OCI-LY3 (cell line): ENCODE measurements around the gene MAPKBP1.

ENCODE experiments used
- H2AFZ ChIP-seq: fragments of 200-600, 300-600 bp; shearing (Covaris generic); 2 replicates; pipeline ENCODE4 v1.6.0; 2014; ENCODE audit warnings: antibody characterized with exemption, low read depth, low read length
- H3K27ac ChIP-seq: fragments of 200-600, 300-600 bp; sonication (generic); 2 replicates; pipeline ENCODE4 v1.5.1; 2014; ENCODE audit warnings: mild to moderate bottlenecking, low read length, moderate library complexity, mixed read lengths
- H3K27me3 ChIP-seq: fragments of 200-600, 300-600 bp; sonication (generic); 2 replicates; pipeline ENCODE4 v1.6.1; 2014; ENCODE audit warnings: low read depth, low read length, mixed read lengths
- H3K36me3 ChIP-seq: fragments of 200-600, 300-600 bp; sonication (generic); replicated peaks from 2 replicates; pipeline ENCODE3; 2014; ENCODE audit warnings: low read depth, low read length, mixed read lengths
- H3K4me1 ChIP-seq: fragments of 300-600, 200-600 bp; sonication (generic); 2 replicates; pipeline ENCODE4 v1.6.1; 2014; ENCODE audit warnings: low read length, mixed read lengths
- H3K4me2 ChIP-seq: fragments of 200-600, 300-600 bp; sonication (generic); 2 replicates; pipeline ENCODE4 v1.6.1; 2014; ENCODE audit warnings: low read length, mixed read lengths
- H3K4me3 ChIP-seq: fragments of 300-600, 200-600 bp; sonication (generic); 2 replicates; pipeline ENCODE4 v1.5.1; 2014; ENCODE audit warnings: antibody characterized with exemption, mild to moderate bottlenecking, low read length, moderate library complexity
- H3K79me2 ChIP-seq: fragments of 300-600, 200-600 bp; shearing (Covaris generic); 2 replicates; pipeline ENCODE4 v1.6.1; 2014; ENCODE audit warnings: mild to moderate bottlenecking, low read length, mixed read lengths
- H3K9ac ChIP-seq: fragments of 300-600, 200-600 bp; shearing (Covaris generic); 2 replicates; pipeline ENCODE4 v1.6.0; 2014; ENCODE audit warnings: mild to moderate bottlenecking, low read length, moderate library complexity
- H3K9me3 ChIP-seq: fragments of 200-600, 300-600 bp; shearing (Covaris generic); 2 replicates; pipeline ENCODE4 v1.6.1; 2014; ENCODE audit warnings: low read length, mixed read lengths; ENCODE audit not compliant: insufficient read depth
- H4K20me1 ChIP-seq: fragments of 200-600, 300-600 bp; sonication (generic); 2 replicates; pipeline ENCODE4 v1.6.1; 2016; ENCODE audit warnings: low read length, mixed read lengths; ENCODE audit not compliant: insufficient read depth
- CTCF ChIP-seq: fragments of 200-600, 300-600 bp; sonication (generic); IDR thresholded peaks from 2 replicates; pipeline ENCODE4 v1.5.1; 2014; ENCODE audit warnings: antibody characterized with exemption, low read length, low read depth
- EZH2phosphoT487 ChIP-seq: fragments of 200-600 bp; shearing (Covaris generic); IDR thresholded peaks from 2 replicates; pipeline ENCODE4 v1.6.1; 2018; ENCODE audit warnings: antibody characterized with exemption, mixed run types, low read depth

MAPKBP1 gene

GRCh38 chr15:41822957-41823356 lies 48.7 kb downstream of the MAPKBP1 start:
- Histone ChIP-seq H2AFZ (no peak overlapping the region), H3K27me3 (no peaks in the 10 kb centered on the region), H3K4me2 (no peak overlapping the region), H3K4me3 (no peak overlapping the region), H3K36me3 (no peaks in the 10 kb centered on the region), H3K4me1 (no peaks in the 10 kb centered on the region), H3K9ac (no peak overlapping the region), H3K79me2 (no peaks in the 10 kb centered on the region), H4K20me1 (no peaks in the 10 kb centered on the region), H3K27ac (no peak overlapping the region), H3K9me3 (no peaks in the 10 kb centered on the region)
- TF ChIP-seq EZH2phosphoT487 (no peak), CTCF (no peak)

GRCh38 chr15:41823502-41823901 lies 49.2 kb downstream of the MAPKBP1 start:
- no peaks in the 10 kb centered on the region for H3K36me3 ChIP-seq
- H3K4me1 ChIP-seq = no peaks in the 10 kb centered on the region
- H3K79me2 ChIP-seq = no peaks in the 10 kb centered on the region
- no peak overlapping the region for H2AFZ ChIP-seq
- no peak overlapping the region for H3K27ac ChIP-seq
- no peak overlapping the region for H3K9ac ChIP-seq
- no peaks in the 10 kb centered on the region for H4K20me1 ChIP-seq
- no peaks in the 10 kb centered on the region for H3K9me3 ChIP-seq
- no peak overlapping the region for H3K4me2 ChIP-seq
- no peaks in the 10 kb centered on the region for H3K27me3 ChIP-seq
- no peak for TF ChIP-seq CTCF
- no peak for TF ChIP-seq EZH2phosphoT487
- no peak overlapping the region for H3K4me3 ChIP-seq

GRCh38 chr15:41824062-41824745 lies 49.9 kb downstream of the MAPKBP1 start:
- Histone ChIP-seq H3K27me3 (no peaks in the 10 kb centered on the region), H3K4me3 (no peak overlapping the region), H3K36me3 (no peaks in the 10 kb centered on the region), H3K4me2 (no peak overlapping the region), H3K4me1 (peaks cover 5% of the 10 kb centered on the region; the same call in 1 of the 2 replicates), H3K9ac (no peak overlapping the region), H3K27ac (no peak overlapping the region), H4K20me1 (no peaks in the 10 kb centered on the region), H2AFZ (no peak overlapping the region), H3K9me3 (no peaks in the 10 kb centered on the region), H3K79me2 (no peaks in the 10 kb centered on the region)
- TF ChIP-seq CTCF = no peak
- TF ChIP-seq EZH2phosphoT487 = no peak

GRCh38 chr15:41825145-41825544 lies 50.9 kb downstream of the MAPKBP1 start:
- Histone ChIP-seq H3K27me3 (no peaks in the 10 kb centered on the region), H4K20me1 (no peaks in the 10 kb centered on the region), H3K4me2 (no peak overlapping the region), H3K4me3 (no peak overlapping the region), H3K4me1 (peaks cover 5% of the 10 kb centered on the region; the same call in 1 of the 2 replicates), H3K79me2 (no peaks in the 10 kb centered on the region), H3K27ac (no peak overlapping the region), H2AFZ (no peak overlapping the region), H3K9ac (no peak overlapping the region), H3K36me3 (no peaks in the 10 kb centered on the region), H3K9me3 (no peaks in the 10 kb centered on the region)
- no peak for TF ChIP-seq EZH2phosphoT487
- TF ChIP-seq CTCF = no peak
